ENCODE results near the gene KIAA0232. TPM values are rescaled to one million over a fixed set of nuclear protein-coding genes. Genes with fewer than 3 reads are reported as not detected.

The KIAA0232 gene
- total and polyA plus RNA-seq, 2 experiments from 2014 or later = 11.3 to 34.3 TPM

DNA sequence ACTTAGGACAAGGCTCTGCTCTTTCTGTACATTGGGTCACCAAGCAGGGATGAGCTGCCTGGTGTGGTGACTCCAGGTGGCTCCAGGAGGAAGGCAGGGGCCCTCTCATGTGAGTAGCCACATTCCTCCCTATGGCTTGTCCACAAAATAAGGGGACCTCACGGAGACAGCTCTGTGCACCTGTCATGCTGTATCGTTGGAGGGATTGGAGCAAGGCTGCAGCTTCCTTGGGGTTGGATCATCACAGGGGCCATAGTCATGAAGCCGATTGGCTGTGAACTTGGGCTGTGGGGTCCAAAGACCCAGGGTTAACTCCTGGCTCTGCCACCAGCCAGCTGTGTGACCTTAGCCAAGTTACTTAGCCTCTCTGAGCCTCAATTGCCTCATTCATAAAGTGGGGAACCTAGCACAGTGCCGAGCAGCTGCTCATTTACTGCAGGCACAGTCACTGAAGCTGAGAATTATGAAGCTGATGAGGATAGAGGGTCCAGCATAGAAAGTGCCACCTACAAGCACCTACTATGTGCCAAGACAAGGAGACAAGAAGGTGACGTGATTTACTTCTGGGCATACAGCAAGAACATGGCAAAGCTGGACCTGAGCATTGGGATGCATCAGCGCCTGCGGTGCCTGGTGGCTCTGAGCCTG is 11.8 kb upstream of the KIAA0232 start:
- DNase-seq (ENCODE audit: low spot score) = no peak
- 94% methylated on average over 7 of the region's 7 CpGs for WGBS (ENCODE audit: low lambda C conversion rate, missing lambda C conversion rate)
- Histone ChIP-seq H2AFZ (no peak overlapping the region), H3K4me3 (no peak overlapping the region), H3K27me3 (no peaks in the 10 kb centered on the region), H3K4me1 (ENCODE audit: insufficient read depth) (peaks cover 22% of the 10 kb centered on the region), H3K4me2 (no peak overlapping the region), H3K9me3 (ENCODE audit: low read depth) (no peaks in the 10 kb centered on the region), H3K79me2 (no peaks in the 10 kb centered on the region), H3K9me2 (replicated peaks; ENCODE audit: insufficient read depth) (no peaks in the 10 kb centered on the region), H3K27ac (no peak overlapping the region), H3K36me3 (replicated peaks; ENCODE audit: insufficient read depth, low read depth) (no peaks in the 10 kb centered on the region), H4K20me1 (ENCODE audit: insufficient read depth, poor library complexity, severe bottlenecking) (no peaks in the 10 kb centered on the region)
- TF ChIP-seq EZH2phosphoT487 (IDR thresholded peaks at IDR 0.05; ENCODE audit: low read depth, severe bottlenecking, unreplicated experiment) (no peak), EZH2 (IDR thresholded peaks at IDR 0.05; ENCODE audit: borderline replicate concordance) (no peak)
- TF ChIP-seq, protein P1, sequence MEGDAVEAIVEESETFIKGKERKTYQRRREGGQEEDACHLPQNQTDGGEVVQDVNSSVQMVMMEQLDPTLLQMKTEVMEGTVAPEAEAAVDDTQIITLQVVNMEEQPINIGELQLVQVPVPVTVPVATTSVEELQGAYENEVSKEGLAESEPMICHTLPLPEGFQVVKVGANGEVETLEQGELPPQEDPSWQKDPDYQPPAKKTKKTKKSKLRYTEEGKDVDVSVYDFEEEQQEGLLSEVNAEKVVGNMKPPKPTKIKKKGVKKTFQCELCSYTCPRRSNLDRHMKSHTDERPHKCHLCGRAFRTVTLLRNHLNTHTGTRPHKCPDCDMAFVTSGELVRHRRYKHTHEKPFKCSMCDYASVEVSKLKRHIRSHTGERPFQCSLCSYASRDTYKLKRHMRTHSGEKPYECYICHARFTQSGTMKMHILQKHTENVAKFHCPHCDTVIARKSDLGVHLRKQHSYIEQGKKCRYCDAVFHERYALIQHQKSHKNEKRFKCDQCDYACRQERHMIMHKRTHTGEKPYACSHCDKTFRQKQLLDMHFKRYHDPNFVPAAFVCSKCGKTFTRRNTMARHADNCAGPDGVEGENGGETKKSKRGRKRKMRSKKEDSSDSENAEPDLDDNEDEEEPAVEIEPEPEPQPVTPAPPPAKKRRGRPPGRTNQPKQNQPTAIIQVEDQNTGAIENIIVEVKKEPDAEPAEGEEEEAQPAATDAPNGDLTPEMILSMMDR (IDR thresholded peaks at IDR 0.05; ENCODE audit: poor library complexity) = no peak

DNA sequence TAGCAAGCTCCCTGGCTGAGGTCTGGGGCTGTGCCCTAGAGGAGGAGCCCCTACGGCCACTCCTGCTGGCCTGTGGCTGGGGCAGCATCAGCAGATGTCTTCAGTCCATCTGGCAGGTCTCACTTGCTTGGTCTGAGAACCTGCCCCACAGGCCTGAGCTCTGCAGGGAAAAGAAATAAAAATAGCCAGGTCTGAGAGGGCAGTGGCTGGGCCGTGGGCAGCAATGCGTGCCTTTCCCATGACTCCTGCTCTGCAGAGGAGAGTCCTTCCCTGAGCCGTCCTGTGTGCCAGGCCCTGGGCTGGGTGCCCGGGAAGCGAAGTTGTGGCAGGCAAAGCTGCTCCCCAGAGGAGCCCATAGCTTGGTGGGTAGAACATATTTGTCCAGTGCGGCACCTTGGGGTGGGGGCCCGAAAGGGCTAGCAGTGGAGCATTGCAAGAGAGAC is 11.3 kb upstream of the KIAA0232 start:
- no peak overlapping the region for H3K4me2 ChIP-seq
- DNase-seq (ENCODE audit: low spot score) = no peak
- no peaks in the 10 kb centered on the region for H3K9me2 ChIP-seq (replicated peaks; ENCODE audit: insufficient read depth)
- no peaks in the 10 kb centered on the region for H3K36me3 ChIP-seq (replicated peaks; ENCODE audit: insufficient read depth, low read depth)
- peaks cover 22% of the 10 kb centered on the region for H3K4me1 ChIP-seq (ENCODE audit: insufficient read depth)
- 92% methylated on average over 7 of the region's 8 CpGs for WGBS (ENCODE audit: low lambda C conversion rate, missing lambda C conversion rate)
- no peaks in the 10 kb centered on the region for H3K27me3 ChIP-seq
- TF ChIP-seq EZH2phosphoT487 (IDR thresholded peaks at IDR 0.05; ENCODE audit: low read depth, severe bottlenecking, unreplicated experiment) (no peak), EZH2 (IDR thresholded peaks at IDR 0.05; ENCODE audit: borderline replicate concordance) (no peak)
- TF ChIP-seq, protein P1 (IDR thresholded peaks at IDR 0.05; ENCODE audit: poor library complexity) = no peak
- no peak overlapping the region for H3K27ac ChIP-seq
- H2AFZ ChIP-seq = no peak overlapping the region
- no peaks in the 10 kb centered on the region for H3K9me3 ChIP-seq (ENCODE audit: low read depth)
- H4K20me1 ChIP-seq (ENCODE audit: insufficient read depth, poor library complexity, severe bottlenecking) = no peaks in the 10 kb centered on the region
- no peaks in the 10 kb centered on the region for H3K79me2 ChIP-seq
- no peak overlapping the region for H3K4me3 ChIP-seq

DNA sequence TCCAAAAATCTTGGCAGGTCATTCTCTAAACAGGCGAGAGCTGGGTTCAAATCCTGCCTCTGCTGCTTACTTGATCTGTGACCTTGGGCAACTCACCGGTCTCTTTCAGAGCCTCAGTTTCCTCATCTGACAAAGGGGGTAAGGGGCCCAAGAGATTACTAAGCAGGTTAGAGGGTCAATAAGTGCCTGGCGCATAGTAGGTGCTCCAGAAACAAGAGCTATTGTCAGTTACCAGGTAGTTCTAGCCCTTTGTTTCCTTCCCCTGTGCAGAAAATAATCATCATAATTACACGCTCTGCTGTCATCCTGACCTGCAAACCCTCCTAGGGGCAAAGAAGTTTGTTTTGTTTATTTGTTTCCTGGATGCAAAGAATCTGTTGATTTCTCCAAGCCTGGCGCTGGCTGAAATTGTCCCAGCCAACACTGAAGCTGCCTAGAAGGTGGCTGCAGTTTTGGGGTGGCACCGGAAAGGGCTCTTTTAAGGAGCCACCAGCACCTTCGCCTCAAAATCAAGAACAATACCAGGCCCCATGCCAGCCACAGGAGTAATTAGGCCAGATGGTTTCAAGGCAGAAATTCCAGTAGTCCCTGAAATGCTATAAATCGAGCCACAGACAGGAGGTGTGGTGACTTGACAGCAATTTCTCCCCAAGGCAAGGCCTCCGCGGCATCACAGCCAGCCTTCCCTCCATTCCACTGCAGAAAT is 10.2 kb upstream of the KIAA0232 start:
- H3K4me1 ChIP-seq (ENCODE audit: insufficient read depth) = peaks cover 21% of the 10 kb centered on the region
- TF ChIP-seq EZH2phosphoT487 (IDR thresholded peaks at IDR 0.05; ENCODE audit: low read depth, severe bottlenecking, unreplicated experiment) = no peak
- TF ChIP-seq EZH2 (IDR thresholded peaks at IDR 0.05; ENCODE audit: borderline replicate concordance) = no peak
- TF ChIP-seq, protein P1 (IDR thresholded peaks at IDR 0.05; ENCODE audit: poor library complexity) = no peak
- no peak overlapping the region for H3K4me2 ChIP-seq
- no peak overlapping the region for H3K4me3 ChIP-seq
- no peak overlapping the region for H3K27ac ChIP-seq
- DNase-seq (ENCODE audit: low spot score) = no peak
- no peaks in the 10 kb centered on the region for H4K20me1 ChIP-seq (ENCODE audit: insufficient read depth, poor library complexity, severe bottlenecking)
- H3K27me3 ChIP-seq = no peaks in the 10 kb centered on the region
- H2AFZ ChIP-seq = no peak overlapping the region
- WGBS (ENCODE audit: low lambda C conversion rate, missing lambda C conversion rate) = 78% methylated on average over 10 of the region's 10 CpGs
- no peaks in the 10 kb centered on the region for H3K79me2 ChIP-seq
- H3K9me2 ChIP-seq (replicated peaks; ENCODE audit: insufficient read depth) = no peaks in the 10 kb centered on the region
- no peaks in the 10 kb centered on the region for H3K9me3 ChIP-seq (ENCODE audit: low read depth)
- H3K36me3 ChIP-seq (replicated peaks; ENCODE audit: insufficient read depth, low read depth) = no peaks in the 10 kb centered on the region
